ENCODE data around the gene BPGM.

BPGM gene

GRCh38 chr7:134698481-134698880 is 51.8 kb downstream of the BPGM start:
- Histone ChIP-seq H3K27ac (peak overlapping the region; percentile 17 to 90), H3K9me3 (no peaks in the 10 kb centered on the region), H3K27me3 (no peaks in the 10 kb centered on the region), H3K4me3 (no peak overlapping the region), H3K4me1 (peaks cover 0 to 74% (median 34%) of the 10 kb centered on the region in 4 donors), H3K36me3 (no peaks in the 10 kb centered on the region)
- DNase-seq = no peak
- TF ChIP-seq CTCF (IDR thresholded peaks at IDR 0.05) = no peak
- intact Hi-C loops (cut with DNase I; ENCODE audit: low total_unique reads) = loop anchor here (10.0 kb wide), 1 partner anchor 136 kb away; no protein-coding TSS in a partner anchor

- Histone ChIP-seq H3K27me3 (no peaks in the 10 kb centered on the region), H3K36me3 (no peaks in the 10 kb centered on the region), H3K9me3 (no peaks in the 10 kb centered on the region), H3K27ac (peak overlapping the region; percentile 40 to 90), H3K4me3 (no peak overlapping the region), H3K4me1 (peaks cover 0 to 74% (median 32%) of the 10 kb centered on the region in 4 donors)
- intact Hi-C loops (cut with DNase I; ENCODE audit: low total_unique reads) = loop anchor here (10.0 kb wide), 1 partner anchor 136 kb away; no protein-coding TSS in a partner anchor
- no peak for DNase-seq
- no peak for TF ChIP-seq CTCF (IDR thresholded peaks at IDR 0.05)
These were observed 52.6 kb downstream of the BPGM start for GRCh38 chr7:134699021-134699818.

- no peaks in the 10 kb centered on the region for H3K27me3 ChIP-seq
- peaks cover 0 to 74% (median 35%) of the 10 kb centered on the region in 4 donors for H3K4me1 ChIP-seq
- peak overlapping the region; percentile 40 to 90 for H3K27ac ChIP-seq
- H3K36me3 ChIP-seq = no peaks in the 10 kb centered on the region
- TF ChIP-seq CTCF (IDR thresholded peaks at IDR 0.05) = no peak
- intact Hi-C loops (cut with DNase I; ENCODE audit: low total_unique reads) = loop anchor here (10.0 kb wide), 1 partner anchor 135 kb away; no protein-coding TSS in a partner anchor
- H3K4me3 ChIP-seq = no peak overlapping the region
- no peak for DNase-seq
- H3K9me3 ChIP-seq = no peaks in the 10 kb centered on the region
These were observed 53.2 kb downstream of the BPGM start for GRCh38 chr7:134699899-134700298.

- peak overlapping the region; percentile 90 for H3K27ac ChIP-seq
These were observed 54.6 kb downstream of the BPGM start for GRCh38 chr7:134701272-134701671.

More at GRCh38 chr7:134701272-134701671, 54.6 kb downstream of the BPGM start:
- intact Hi-C loops (cut with DNase I; ENCODE audit: low total_unique reads) = no loop called here
- Histone ChIP-seq H3K27me3 (no peaks in the 10 kb centered on the region), H3K9me3 (no peaks in the 10 kb centered on the region), H3K4me1 (peaks cover 0 to 74% (median 28%) of the 10 kb centered on the region in 4 donors), H3K36me3 (no peaks in the 10 kb centered on the region), H3K4me3 (no peak overlapping the region)
- DNase-seq = no peak
- no peak for TF ChIP-seq CTCF (IDR thresholded peaks at IDR 0.05)
